ENCODE data around the gene TTC28.

Gene TTC28

GRCh38 chr22:28139516-28139915, 540.1 kb downstream of the TTC28 start:
- no peak for DNase-seq (ENCODE audit: low read depth)

- DNase-seq (ENCODE audit: low read depth): no peak
These were observed 542.6 kb downstream of the TTC28 start for GRCh38 chr22:28137036-28137435.

- DNase-seq (ENCODE audit: low read depth): no peak
These were observed 547.2 kb downstream of the TTC28 start for GRCh38 chr22:28132466-28132865.

- no peak for DNase-seq (ENCODE audit: low read depth)
These were observed 550.2 kb downstream of the TTC28 start for GRCh38 chr22:28129319-28129962.

GRCh38 chr22:28128827-28129226, 550.8 kb downstream of the TTC28 start:
- DNase-seq (ENCODE audit: low read depth): no peak

- no peak for DNase-seq (ENCODE audit: low read depth)
These were observed 553.8 kb downstream of the TTC28 start for GRCh38 chr22:28125799-28126198.

- no peak for DNase-seq (ENCODE audit: low read depth)
These were observed 555.5 kb downstream of the TTC28 start for GRCh38 chr22:28123989-28124766.

- DNase-seq (ENCODE audit: low read depth): no peak
These were observed 558.7 kb downstream of the TTC28 start for GRCh38 chr22:28120691-28121592.

- DNase-seq (ENCODE audit: low read depth): no peak
These were observed 560.5 kb downstream of the TTC28 start for GRCh38 chr22:28118957-28119631.

- DNase-seq (ENCODE audit: low read depth): no peak
These were observed 563.4 kb downstream of the TTC28 start for GRCh38 chr22:28116219-28116673.

GRCh38 chr22:28115426-28115825, 564.2 kb downstream of the TTC28 start:
- no peak for DNase-seq (ENCODE audit: low read depth)

- no peak for DNase-seq (ENCODE audit: low read depth)
These were observed 567.0 kb downstream of the TTC28 start for GRCh38 chr22:28112548-28113043.

- no peak for DNase-seq (ENCODE audit: low read depth)
These were observed 567.5 kb downstream of the TTC28 start for GRCh38 chr22:28112190-28112544.

GRCh38 chr22:28111501-28112189, 568.0 kb downstream of the TTC28 start:
- DNase-seq (ENCODE audit: low read depth): no peak

GRCh38 chr22:28108851-28109250, 570.8 kb downstream of the TTC28 start:
- no peak for DNase-seq (ENCODE audit: low read depth)

- no peak for DNase-seq (ENCODE audit: low read depth)
These were observed 573.0 kb downstream of the TTC28 start for GRCh38 chr22:28106617-28107016.

- no peak for DNase-seq (ENCODE audit: low read depth)
These were observed 573.7 kb downstream of the TTC28 start for GRCh38 chr22:28105988-28106387.

GRCh38 chr22:28105413-28105812, 574.2 kb downstream of the TTC28 start:
- DNase-seq (ENCODE audit: low read depth): no peak

- no peak for DNase-seq (ENCODE audit: low read depth)
These were observed 576.0 kb downstream of the TTC28 start for GRCh38 chr22:28103596-28103995.

GRCh38 chr22:28102151-28102812, 577.4 kb downstream of the TTC28 start:
- no peak for DNase-seq (ENCODE audit: low read depth)

- no peak for DNase-seq (ENCODE audit: low read depth)
These were observed 582.0 kb downstream of the TTC28 start for GRCh38 chr22:28097627-28098026.

All from activated T-helper 1 cell treated with Interleukin-2 at 50 U/mL for 16 hours (primary cell).